HG03103 (cell line): Measurements from ENCODE around the gene ARHGAP33.
"Not testable (repeated sequence)": the region's sequence is repeated elsewhere in the genome, so short reads cannot be mapped to it uniquely, and the experiment has no call there.

Experiments used
- ATAC-seq: cut with Tn5 transposase; IDR thresholded peaks from one replicate; pipeline ENCODE4 v1.9.1; 2021; ENCODE audit warnings: low read depth; ENCODE audit not compliant: unreplicated experiment

ARHGAP33 gene

DNA sequence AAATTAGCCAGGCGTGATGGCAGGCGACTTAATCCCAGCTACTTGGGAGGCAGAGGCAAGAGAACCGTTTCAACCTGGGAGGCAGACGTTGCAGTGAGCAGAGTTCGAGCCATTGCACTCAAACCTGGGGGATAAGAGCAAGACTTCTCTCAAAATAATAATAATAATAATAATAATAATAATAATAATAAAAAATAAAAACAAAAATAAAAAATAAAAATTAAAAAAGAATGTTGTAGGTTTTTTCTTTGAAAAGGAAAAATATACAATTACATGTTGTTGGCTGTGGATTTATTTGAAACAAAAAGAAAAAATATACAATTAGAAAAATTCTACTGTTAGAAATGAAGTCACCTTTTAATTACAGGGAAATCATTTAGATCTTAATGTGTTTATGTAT lies 48.8 kb downstream of the ARHGAP33 start:
- ATAC-seq = no peak

DNA sequence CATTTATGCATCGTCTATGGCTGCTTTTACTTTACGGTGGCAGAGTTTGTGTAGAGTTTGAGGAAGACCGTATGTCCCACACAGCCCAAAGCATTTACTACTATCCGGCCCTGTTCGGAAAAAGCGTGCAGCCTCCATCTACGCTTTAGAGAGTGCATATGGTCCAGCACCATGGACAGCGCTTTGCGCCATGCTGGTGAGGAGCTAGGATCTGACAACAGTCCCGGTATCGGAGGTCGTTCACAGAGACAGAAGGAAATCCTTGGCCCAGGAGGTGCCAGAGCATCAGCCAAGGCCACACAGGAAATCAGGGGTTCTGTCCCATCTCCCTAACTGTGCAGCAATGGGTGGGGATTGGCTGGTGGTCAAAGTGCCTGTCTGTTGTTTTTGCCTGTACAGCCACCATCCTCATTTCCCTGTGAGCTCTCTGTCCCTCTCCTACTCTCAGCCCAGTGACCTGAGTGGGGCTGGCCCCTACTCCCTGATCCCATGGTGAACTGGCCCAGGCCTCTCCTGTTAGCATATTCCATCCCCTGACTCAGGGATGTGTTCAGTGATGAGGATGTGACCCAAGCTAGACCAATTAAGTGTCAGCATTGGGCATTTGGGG lies 53.4 kb downstream of the ARHGAP33 start:
- ATAC-seq = no peak

DNA sequence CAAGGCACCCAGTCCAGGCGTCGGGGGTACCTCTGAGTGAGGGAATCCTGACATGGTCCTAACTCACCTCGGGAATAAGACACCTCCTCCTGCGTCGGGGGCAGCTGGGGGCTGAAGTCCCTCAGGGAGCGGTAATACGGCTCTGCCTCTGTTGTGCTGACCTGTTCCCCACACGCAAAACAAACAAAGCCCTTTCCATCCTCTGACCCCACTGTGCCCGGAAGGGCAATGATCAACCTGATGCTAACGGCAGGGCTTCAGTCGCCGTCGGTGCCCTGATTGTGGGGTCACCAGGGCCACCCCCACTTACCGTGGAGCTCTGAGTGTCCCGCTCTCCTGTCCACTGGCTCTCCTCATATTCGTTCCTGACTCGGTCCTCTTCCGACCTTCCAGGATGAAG lies 55.6 kb downstream of the ARHGAP33 start:
- ATAC-seq = no peak

DNA sequence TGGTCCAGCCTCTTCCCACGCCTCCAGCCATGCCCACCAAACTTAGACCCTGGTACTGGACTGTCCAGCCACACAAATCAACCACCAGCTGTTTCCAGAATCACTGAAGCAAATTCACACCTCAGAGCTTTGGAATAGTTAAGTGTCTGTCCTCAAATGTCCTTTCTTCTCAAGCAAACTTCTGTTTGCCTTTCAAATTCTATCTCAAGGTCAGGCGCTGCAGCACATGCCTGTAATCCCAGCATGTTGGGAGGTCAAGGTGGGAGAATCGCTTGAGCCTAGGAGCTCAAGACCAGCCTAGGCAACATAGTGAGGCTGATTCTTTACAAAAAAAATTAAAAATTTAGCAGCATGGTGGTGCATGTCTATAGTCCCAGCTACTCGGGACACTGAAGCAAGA lies 56.7 kb downstream of the ARHGAP33 start:
- no peak for ATAC-seq

DNA sequence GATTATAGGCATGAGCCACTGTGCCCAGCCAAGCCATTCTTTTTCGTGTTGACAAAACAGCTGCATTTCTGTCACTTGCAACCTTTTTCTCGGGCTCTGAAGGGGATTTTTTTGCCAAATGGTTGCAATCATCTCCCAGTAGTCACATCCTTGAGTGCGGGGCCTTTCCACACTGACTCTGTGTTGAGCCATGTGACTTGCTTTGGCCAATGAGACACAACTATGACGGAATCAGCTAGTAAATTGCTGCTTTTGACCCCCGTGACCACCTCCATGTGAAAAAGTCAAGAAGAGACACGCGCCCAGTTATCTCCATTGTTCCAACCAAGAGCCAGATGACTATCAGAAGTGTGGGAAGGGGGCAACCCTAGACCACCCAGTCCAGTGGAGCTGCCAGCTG lies 58.6 kb downstream of the ARHGAP33 start:
- ATAC-seq = no peak

DNA sequence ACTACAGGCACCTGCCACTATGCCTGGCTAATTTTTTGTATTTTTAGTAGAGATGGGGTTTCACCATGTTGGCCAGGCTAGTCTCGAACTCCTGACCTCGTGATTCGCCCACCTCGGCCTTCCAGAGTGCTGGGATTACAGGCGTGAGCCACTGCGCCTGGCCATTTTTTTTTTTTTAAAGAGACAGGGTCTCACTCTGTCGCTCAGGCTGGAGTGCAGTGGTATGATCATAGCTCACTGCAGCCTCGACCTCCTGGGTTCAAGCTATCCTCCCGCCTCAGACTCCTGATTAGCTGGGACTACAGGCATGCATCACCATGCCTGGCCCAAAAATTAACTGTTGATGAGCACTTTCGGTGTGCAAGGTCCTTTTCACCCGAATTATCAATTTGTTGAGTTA lies 60.7 kb downstream of the ARHGAP33 start:
- ATAC-seq = not testable (repeated sequence)
